GM12874 (cell line): Measurements from ENCODE around the gene MICU1.

Experiments
- TF ChIP-seq, protein P1 (sequence below): IDR thresholded peaks from 2 replicates; pipeline ENCODE4 v1.5.1; 2011; ENCODE audit warnings: low read depth, mild to moderate bottlenecking, control low read depth, low read length, moderate library complexity; ENCODE audit not compliant: insufficient read depth

MICU1 gene, protein sequence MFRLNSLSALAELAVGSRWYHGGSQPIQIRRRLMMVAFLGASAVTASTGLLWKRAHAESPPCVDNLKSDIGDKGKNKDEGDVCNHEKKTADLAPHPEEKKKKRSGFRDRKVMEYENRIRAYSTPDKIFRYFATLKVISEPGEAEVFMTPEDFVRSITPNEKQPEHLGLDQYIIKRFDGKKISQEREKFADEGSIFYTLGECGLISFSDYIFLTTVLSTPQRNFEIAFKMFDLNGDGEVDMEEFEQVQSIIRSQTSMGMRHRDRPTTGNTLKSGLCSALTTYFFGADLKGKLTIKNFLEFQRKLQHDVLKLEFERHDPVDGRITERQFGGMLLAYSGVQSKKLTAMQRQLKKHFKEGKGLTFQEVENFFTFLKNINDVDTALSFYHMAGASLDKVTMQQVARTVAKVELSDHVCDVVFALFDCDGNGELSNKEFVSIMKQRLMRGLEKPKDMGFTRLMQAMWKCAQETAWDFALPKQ

GRCh38 chr10:72625608-72626443 lies at the start of gene MICU1:
TSS of gene MICU1 (minus strand) at chr10:72626079. CDS start at chr10:72566793, 59,286 bp downstream.
- TF ChIP-seq, protein P1, sequence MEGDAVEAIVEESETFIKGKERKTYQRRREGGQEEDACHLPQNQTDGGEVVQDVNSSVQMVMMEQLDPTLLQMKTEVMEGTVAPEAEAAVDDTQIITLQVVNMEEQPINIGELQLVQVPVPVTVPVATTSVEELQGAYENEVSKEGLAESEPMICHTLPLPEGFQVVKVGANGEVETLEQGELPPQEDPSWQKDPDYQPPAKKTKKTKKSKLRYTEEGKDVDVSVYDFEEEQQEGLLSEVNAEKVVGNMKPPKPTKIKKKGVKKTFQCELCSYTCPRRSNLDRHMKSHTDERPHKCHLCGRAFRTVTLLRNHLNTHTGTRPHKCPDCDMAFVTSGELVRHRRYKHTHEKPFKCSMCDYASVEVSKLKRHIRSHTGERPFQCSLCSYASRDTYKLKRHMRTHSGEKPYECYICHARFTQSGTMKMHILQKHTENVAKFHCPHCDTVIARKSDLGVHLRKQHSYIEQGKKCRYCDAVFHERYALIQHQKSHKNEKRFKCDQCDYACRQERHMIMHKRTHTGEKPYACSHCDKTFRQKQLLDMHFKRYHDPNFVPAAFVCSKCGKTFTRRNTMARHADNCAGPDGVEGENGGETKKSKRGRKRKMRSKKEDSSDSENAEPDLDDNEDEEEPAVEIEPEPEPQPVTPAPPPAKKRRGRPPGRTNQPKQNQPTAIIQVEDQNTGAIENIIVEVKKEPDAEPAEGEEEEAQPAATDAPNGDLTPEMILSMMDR, result no peak

DNA sequence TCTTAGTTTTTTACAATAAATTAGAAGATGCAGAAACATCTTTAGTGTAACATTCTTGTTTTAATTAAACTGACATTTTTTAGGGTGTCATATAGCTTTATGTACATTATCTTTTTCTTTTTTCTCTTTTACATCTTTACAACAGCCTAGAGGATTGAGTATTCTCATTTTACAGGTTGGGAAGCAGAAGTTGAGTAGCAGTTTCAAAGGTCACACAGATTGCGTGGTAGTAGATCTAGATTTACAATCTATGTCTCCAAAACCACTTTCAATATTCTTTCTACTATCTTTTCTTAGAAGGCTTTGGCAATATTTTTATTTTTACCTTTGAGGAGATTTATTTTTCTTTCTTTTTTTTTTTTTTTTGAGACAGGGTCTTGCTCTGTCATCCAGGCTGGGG lies 47.4 kb upstream of the MICU1 start:
- TF ChIP-seq, protein P1, result no peak

DNA sequence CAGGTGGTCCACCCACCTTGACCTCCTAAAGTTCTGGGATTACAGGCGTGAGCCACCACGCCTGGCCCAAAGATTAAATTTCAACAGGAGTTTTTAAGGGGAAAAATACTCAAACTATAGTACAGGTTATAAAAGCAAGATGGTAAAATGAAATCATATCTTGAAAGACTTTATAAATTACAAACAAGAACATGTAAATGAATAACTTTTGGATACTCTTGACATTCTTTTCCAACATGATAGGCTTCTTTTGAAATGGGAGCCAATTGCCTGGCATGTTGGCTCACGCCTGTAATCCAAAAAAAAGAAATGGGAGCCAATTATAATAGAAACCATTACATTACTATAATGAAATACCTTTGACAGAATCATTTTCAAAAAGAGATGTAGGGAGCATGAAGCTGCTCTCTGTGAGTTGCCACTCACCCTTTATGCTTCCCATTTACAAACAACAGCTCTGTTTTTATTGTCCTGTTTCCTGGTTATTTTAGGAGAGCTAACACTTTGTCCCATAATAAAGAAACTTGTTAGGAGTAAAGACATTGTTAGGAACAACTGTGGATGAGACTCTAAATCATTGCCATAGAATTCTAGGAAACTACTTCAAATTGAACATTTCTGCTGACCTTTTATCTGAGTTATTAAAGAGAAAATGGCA lies 41.5 kb upstream of the MICU1 start:
- TF ChIP-seq, protein P1, result no peak

GRCh38 chr10:72665925-72666324 lies 40.0 kb upstream of the MICU1 start:
- TF ChIP-seq, protein P1, result no peak

DNA sequence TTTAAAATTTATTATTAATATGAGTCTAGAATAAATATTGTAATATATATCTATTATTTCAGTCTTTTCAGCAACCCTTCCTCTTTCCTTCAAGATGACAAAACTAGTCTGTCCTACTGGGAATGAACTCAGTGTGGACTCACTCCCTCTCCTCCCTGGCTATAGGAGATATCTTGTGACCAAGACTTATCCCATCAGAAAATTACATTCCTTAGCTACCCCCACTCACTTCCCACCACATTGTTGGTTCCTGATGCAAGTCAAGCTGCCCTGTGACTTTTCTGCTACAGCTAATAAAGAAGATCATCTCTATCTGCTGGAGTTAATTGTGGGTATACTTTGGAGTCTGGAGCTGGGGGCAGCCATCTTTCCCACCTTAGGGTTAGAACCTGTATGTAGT lies 38.1 kb upstream of the MICU1 start:
- TF ChIP-seq, protein P1, result no peak

DNA sequence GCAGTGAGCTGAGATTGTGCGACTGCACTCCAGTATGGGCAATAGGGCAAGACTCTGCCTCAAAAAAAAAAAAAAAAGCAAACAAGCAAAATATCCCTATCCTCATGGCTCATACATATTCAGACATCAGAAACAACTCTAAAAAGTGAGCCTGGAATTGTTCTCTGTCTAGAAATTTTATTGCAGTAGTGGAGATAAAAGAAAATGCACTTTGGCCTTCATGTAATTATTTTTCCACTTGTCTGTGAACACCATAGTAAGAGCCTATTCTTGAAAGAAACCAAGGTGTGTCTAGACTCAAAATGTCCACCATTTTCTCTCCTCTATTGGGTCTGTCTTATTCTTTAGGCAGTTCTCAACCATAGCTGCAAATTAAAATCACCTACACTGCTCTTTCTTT lies 35.6 kb upstream of the MICU1 start:
- TF ChIP-seq, protein P1, result no peak

DNA sequence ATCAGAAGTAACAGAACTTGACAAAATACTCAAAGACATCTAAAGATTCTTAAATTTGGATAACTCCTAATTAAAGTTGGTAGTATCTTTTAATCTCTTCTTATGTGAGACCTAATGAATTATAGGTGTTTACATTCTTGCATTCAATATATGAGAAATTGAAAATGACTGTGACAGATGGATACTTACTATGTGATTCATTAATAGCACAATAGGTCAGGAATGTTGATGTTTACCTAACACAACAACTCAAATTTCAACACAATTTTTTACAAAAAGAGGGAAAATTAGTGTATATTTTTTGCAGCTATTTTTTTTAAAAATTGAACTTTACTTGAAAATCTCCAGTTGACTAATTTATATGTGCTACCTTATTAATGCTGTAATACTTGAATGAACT lies 34.3 kb upstream of the MICU1 start:
- TF ChIP-seq, protein P1, result no peak
